DND-41 (cell line): ENCODE measurements around the gene PRDM15.

Experiments used
- ATAC-seq: fragments of 200-7000 bp; cut with Tn5 transposase; 3 replicates; pipeline ENCODE4 v1.9.1; 2021; ENCODE audit warnings: low read depth; ENCODE audit not compliant: insufficient read depth
- DNase-seq: peaks from one replicate; pipeline ENCODE4 v3.0.0-alpha.2; 2020
- H2AFZ ChIP-seq: 2 replicates; pipeline ENCODE4 v1.6.0; 2012; ENCODE audit warnings: low read depth, low read length
- H3K27ac ChIP-seq: 2 replicates; pipeline ENCODE4 v1.5.1; 2012; ENCODE audit warnings: low read length, inconsistent platforms
- H3K27me3 ChIP-seq: fragments of 200-600 bp; sonication (generic); 2 replicates; pipeline ENCODE4 v1.6.0; 2012; ENCODE audit warnings: low read length, mild to moderate bottlenecking, inconsistent platforms; ENCODE audit not compliant: insufficient read depth, poor library complexity
- H3K36me3 ChIP-seq: 2 replicates; pipeline ENCODE4 v1.5.1; 2012; ENCODE audit warnings: low read length, inconsistent platforms; ENCODE audit not compliant: insufficient read depth
- H3K4me1 ChIP-seq: 2 replicates; pipeline ENCODE4 v1.5.1; 2012; ENCODE audit warnings: mild to moderate bottlenecking, low read length; ENCODE audit not compliant: insufficient read depth
- H3K4me2 ChIP-seq: 2 replicates; pipeline ENCODE4 v1.6.0; 2012; ENCODE audit warnings: mild to moderate bottlenecking, moderate library complexity, low read length, inconsistent platforms; ENCODE audit not compliant: insufficient read depth
- H3K4me3 ChIP-seq, 2 experiments: fragments of 200-600 bp in 1 of 2; shearing (Covaris generic) in 1 of 2; 2 replicates each; pipeline ENCODE4 v1.5.1; 2012 to 2016; ENCODE audit warnings: inconsistent platforms in 2 of 2, low read length in 2 of 2, mild to moderate bottlenecking in 2 of 2, low read depth in 1 of 2, moderate library complexity in 1 of 2
- H3K79me2 ChIP-seq: 2 replicates; pipeline ENCODE4 v1.6.0; 2012; ENCODE audit warnings: low read length, inconsistent platforms; ENCODE audit not compliant: insufficient read depth
- H3K9ac ChIP-seq: 2 replicates; pipeline ENCODE4 v1.6.0; 2012; ENCODE audit warnings: low read depth, mild to moderate bottlenecking, inconsistent platforms, low read length, moderate library complexity
- H3K9me3 ChIP-seq: 2 replicates; pipeline ENCODE4 v1.5.1; 2012; ENCODE audit warnings: low read length, moderate library complexity, mild to moderate bottlenecking, inconsistent platforms; ENCODE audit not compliant: insufficient read depth, severe bottlenecking
- H4K20me1 ChIP-seq: 2 replicates; pipeline ENCODE4 v1.6.0; 2012; ENCODE audit warnings: low read length; ENCODE audit not compliant: insufficient read depth
- EZH2 ChIP-seq: IDR thresholded peaks from 3 replicates; pipeline ENCODE4 v1.6.1; 2012; ENCODE audit warnings: borderline replicate concordance, low read depth, mild to moderate bottlenecking, moderate library complexity, low read length, inconsistent platforms; ENCODE audit not compliant: severe bottlenecking
- TF ChIP-seq, protein P1 (sequence below): IDR thresholded peaks from 2 replicates; pipeline ENCODE4 v1.5.1; 2012; ENCODE audit warnings: borderline replicate concordance, low read length, moderate library complexity, mild to moderate bottlenecking; ENCODE audit not compliant: poor library complexity, severe bottlenecking; ENCODE audit errors: extremely low read depth

The PRDM15 gene

GRCh38 chr21:41857771-41858300 is 21.3 kb downstream of the PRDM15 start:
- H3K9me3 ChIP-seq, result no peaks in the 10 kb centered on the region
- TF ChIP-seq, protein P1, sequence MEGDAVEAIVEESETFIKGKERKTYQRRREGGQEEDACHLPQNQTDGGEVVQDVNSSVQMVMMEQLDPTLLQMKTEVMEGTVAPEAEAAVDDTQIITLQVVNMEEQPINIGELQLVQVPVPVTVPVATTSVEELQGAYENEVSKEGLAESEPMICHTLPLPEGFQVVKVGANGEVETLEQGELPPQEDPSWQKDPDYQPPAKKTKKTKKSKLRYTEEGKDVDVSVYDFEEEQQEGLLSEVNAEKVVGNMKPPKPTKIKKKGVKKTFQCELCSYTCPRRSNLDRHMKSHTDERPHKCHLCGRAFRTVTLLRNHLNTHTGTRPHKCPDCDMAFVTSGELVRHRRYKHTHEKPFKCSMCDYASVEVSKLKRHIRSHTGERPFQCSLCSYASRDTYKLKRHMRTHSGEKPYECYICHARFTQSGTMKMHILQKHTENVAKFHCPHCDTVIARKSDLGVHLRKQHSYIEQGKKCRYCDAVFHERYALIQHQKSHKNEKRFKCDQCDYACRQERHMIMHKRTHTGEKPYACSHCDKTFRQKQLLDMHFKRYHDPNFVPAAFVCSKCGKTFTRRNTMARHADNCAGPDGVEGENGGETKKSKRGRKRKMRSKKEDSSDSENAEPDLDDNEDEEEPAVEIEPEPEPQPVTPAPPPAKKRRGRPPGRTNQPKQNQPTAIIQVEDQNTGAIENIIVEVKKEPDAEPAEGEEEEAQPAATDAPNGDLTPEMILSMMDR, result no peak
- no peak for TF ChIP-seq EZH2
- H3K4me2 ChIP-seq, result no peak overlapping the region
- H4K20me1 ChIP-seq, result peaks cover 18% of the 10 kb centered on the region
- no peak overlapping the region for H3K9ac ChIP-seq
- no peak overlapping the region for H2AFZ ChIP-seq
- no peak overlapping the region for H3K4me3 ChIP-seq
- no peak overlapping the region for H3K27ac ChIP-seq
- peaks cover 63% of the 10 kb centered on the region for H3K36me3 ChIP-seq
- H3K79me2 ChIP-seq, result peaks cover 27% of the 10 kb centered on the region
- H3K4me1 ChIP-seq, result no peaks in the 10 kb centered on the region
- DNase-seq (no peak), ATAC-seq (no peak)
- H3K27me3 ChIP-seq, result no peaks in the 10 kb centered on the region

DNA sequence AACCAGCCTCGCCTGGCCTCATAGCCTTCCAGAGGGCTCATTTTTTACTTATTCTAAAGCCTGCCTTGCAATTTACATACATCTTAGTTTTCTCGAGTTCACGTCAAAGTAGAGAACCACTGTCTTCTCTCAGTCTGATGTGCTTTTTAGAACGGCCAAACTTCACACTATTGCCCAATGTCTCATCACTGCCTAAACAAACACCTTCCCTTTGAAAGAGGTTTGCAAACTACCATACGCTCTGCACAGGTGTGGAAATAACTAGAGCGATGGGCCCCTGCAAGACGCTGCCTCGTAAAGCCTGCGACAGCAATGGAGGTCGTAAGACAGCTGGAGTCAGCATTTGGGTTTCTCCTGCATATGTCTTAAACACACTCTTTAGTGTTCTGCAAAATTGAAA is 22.6 kb downstream of the PRDM15 start:
- Histone ChIP-seq H3K27me3 (no peaks in the 10 kb centered on the region), H3K9me3 (no peaks in the 10 kb centered on the region), H3K79me2 (peaks cover 14% of the 10 kb centered on the region; the same call in 1 of the 2 replicates), H4K20me1 (peaks cover 13% of the 10 kb centered on the region), H3K36me3 (peaks cover 76% of the 10 kb centered on the region), H3K4me1 (no peaks in the 10 kb centered on the region), H3K4me2 (no peak overlapping the region), H2AFZ (no peak overlapping the region), H3K4me3 (no peak overlapping the region), H3K9ac (no peak overlapping the region), H3K27ac (no peak overlapping the region)
- TF ChIP-seq, protein P1, result no peak
- no peak for TF ChIP-seq EZH2
- ATAC-seq (no peak), DNase-seq (no peak)

DNA sequence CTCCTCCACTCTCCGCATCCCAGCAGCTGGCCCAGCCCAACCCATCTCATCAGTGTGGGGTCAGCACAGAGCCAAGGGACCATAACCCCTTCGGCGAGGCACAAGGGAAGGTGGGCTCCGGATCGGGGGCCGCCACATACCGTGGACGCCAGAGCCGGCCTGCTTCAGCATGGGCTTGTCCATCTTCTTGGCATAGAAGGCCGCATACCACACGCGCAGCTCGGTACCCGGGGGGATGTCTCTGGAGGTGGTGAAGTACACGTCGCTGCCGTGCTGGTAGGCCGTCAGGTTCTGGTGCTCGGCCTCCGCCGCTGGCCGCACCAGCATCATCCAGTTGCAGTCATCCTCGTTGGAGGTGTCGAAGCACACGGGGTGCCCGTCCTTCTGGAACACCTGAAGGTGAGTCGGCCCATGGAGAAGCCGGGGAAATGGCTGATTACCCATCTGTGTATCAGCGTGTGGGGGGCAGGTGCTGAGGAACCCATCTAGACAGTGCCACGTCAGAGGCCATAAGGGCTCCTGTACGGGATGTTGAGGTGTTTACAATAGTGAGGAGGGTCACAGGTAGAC is 24.6 kb downstream of the PRDM15 start:
- no peak for DNase-seq
- no peak overlapping the region for H3K9ac ChIP-seq
- no peak overlapping the region for H3K4me3 ChIP-seq
- no peak overlapping the region for H3K4me2 ChIP-seq
- H4K20me1 ChIP-seq, result peaks cover 10% of the 10 kb centered on the region
- no peak overlapping the region for H3K27ac ChIP-seq
- no peaks in the 10 kb centered on the region for H3K9me3 ChIP-seq
- no peak for ATAC-seq
- no peak overlapping the region for H2AFZ ChIP-seq
- H3K79me2 ChIP-seq, result peaks cover 5% of the 10 kb centered on the region; the same call in 1 of the 2 replicates
- no peaks in the 10 kb centered on the region for H3K27me3 ChIP-seq
- peaks cover 89% of the 10 kb centered on the region for H3K36me3 ChIP-seq
- no peaks in the 10 kb centered on the region for H3K4me1 ChIP-seq
- TF ChIP-seq, protein P1, result no peak
- TF ChIP-seq EZH2, result no peak
